Adipocyte (in vitro differentiated cells): ENCODE measurements around the gene FCHSD1.

Experiments used
- DNase-seq: peaks from one replicate; pipeline ENCODE4 v3.0.0-alpha.2; 2015; ENCODE audit warnings: low read depth
- H3K27me3 ChIP-seq: replicated peaks from 2 replicates; pipeline ENCODE4 v1.7.0; 2013; ENCODE audit warnings: mild to moderate bottlenecking, low read length, moderate library complexity; ENCODE audit not compliant: control insufficient read depth, insufficient read depth
- H3K36me3 ChIP-seq: 2 replicates; pipeline ENCODE4 v1.7.0; 2013; ENCODE audit warnings: low read length, mild to moderate bottlenecking, moderate library complexity; ENCODE audit not compliant: control insufficient read depth, insufficient read depth, severe bottlenecking
- H3K4me1 ChIP-seq: 2 replicates; pipeline ENCODE4 v1.7.0; 2013; ENCODE audit warnings: mild to moderate bottlenecking, low read length, moderate library complexity; ENCODE audit not compliant: control insufficient read depth, insufficient read depth
- H3K4me3 ChIP-seq: 2 replicates; pipeline ENCODE4 v1.7.0; 2013; ENCODE audit warnings: mild to moderate bottlenecking, low read length, moderate library complexity
- H3K9ac ChIP-seq: 2 replicates; pipeline ENCODE4 v1.7.0; 2013; ENCODE audit warnings: mild to moderate bottlenecking, low read length, moderate library complexity
- H3K9me3 ChIP-seq: 2 replicates; pipeline ENCODE4 v1.7.0; 2013; ENCODE audit warnings: mild to moderate bottlenecking, low read length, moderate library complexity; ENCODE audit not compliant: control insufficient read depth

FCHSD1 gene

DNA sequence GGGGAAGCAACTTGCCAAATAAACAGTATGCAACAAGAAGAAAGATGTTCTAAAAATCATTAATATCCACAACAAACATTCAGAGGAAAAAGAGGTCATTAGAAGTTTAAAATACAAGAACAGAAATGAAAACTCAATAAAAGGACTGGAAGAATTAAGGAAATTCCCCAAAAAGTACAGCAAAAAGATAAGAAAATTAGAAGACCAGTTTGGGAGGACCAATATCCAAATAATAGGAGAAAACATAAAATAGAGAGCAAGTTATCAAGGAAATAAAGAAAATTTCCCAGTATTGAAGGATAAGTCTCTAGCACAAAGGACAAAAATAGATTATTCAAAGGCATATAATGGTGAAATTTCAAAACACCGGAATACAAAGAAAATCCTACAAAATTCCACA lies 54.4 kb downstream of the FCHSD1 start:
- Histone ChIP-seq H3K27me3 (no peaks in the 10 kb centered on the region), H3K36me3 (no peaks in the 10 kb centered on the region), H3K9me3 (no peaks in the 10 kb centered on the region), H3K4me3 (no peak overlapping the region), H3K9ac (no peak overlapping the region), H3K4me1 (peaks cover 9% of the 10 kb centered on the region)
- no peak for DNase-seq

DNA sequence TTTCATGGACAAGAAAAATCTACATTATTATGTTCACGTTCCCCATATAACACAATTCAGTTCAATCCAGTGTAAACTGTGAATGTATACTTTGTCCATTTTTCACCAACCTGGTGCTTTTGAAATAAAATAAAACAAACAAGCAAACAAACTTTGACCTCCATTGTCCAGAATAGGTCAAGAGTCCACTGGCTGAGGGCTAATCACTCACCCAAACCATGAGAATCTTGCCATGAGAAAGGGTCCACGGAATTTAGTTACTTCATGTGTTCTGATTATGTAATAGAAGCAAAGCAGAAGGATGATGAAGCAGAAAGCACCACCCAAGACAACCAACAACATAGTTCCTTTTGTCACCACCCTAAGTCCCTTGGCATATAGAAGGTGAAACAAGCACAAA lies 61.1 kb downstream of the FCHSD1 start:
- no peak for DNase-seq
- H3K27me3 ChIP-seq: no peaks in the 10 kb centered on the region
- no peak overlapping the region for H3K4me3 ChIP-seq
- peaks cover 6% of the 10 kb centered on the region for H3K4me1 ChIP-seq
- no peaks in the 10 kb centered on the region for H3K9me3 ChIP-seq
- H3K9ac ChIP-seq: no peak overlapping the region
- peaks cover 11% of the 10 kb centered on the region for H3K36me3 ChIP-seq
